Sigmoid colon (tissue), 4 donors: ENCODE measurements around the gene DPP6.

ENCODE experiments used
- POLR2A ChIP-seq, 2 donors: fragments of 450-650 bp; IDR thresholded peaks; one replicate each; pipeline ENCODE4 v1.6.1; 2016; ENCODE audit warnings: antibody characterized with exemption in 2 of 2, mild to moderate bottlenecking in 2 of 2, moderate library complexity in 2 of 2
- POLR2AphosphoS5 ChIP-seq, 4 donors: sonication (generic); formaldehyde crosslinking; IDR thresholded peaks; one replicate each; pipeline ENCODE4 v1.6.1; 2017; ENCODE audit warnings: antibody characterized with exemption in 4 of 4

GRCh38 chr7:154568346-154568745 lies 516.1 kb downstream of the DPP6 start:
- TF ChIP-seq POLR2A (IDR thresholded peaks at IDR 0.05): no peak
- TF ChIP-seq POLR2AphosphoS5 (IDR thresholded peaks at IDR 0.05): no peak
